ENCODE measurements around the gene PTCH2.

PTCH2 gene

GRCh38 chr1:44808938-44809917 lies 33.8 kb downstream of the PTCH2 start:
- peak; percentile 79 for DNase-seq (ENCODE audit: extremely low spot score)
- ChIA-PET POLR2A (interaction anchor here (0.6 to 7.7 kb wide), 8 partner anchors 9 to 1322 kb away, joined by 3 to 120 read pairs (median 11); partner anchors contain the start of genes PLK3, RNU5D-1 and RPS8), CTCF (interaction anchor here (0.7 to 4.3 kb wide), 12 partner anchors 9 to 494 kb away, joined by 3 to 42 read pairs (median 8); partner anchors contain the start of genes PLK3 and RNU5D-1)
- no peak for TF ChIP-seq CTCF (IDR thresholded peaks at IDR 0.05; ENCODE audit: control extremely low read depth, extremely low read depth, low read depth, missing control alignments)

GRCh38 chr1:44808063-44808937 lies 34.8 kb downstream of the PTCH2 start, which contains the start of gene BTBD19:
Gene BTBD19 (plus strand): TSS chr1:44808523. CDS start chr1:44808821, 298 bp downstream.
- ChIA-PET CTCF (interaction anchor here (0.8 to 4.3 kb wide), 10 partner anchors 8 to 493 kb away, joined by 3 to 42 read pairs (median 15); partner anchors contain the start of genes HECTD3, PLK3, RNU5D-1 and UROD), POLR2A (interaction anchor here (0.6 to 7.7 kb wide), 7 partner anchors 8 to 1322 kb away, joined by 3 to 120 read pairs (median 12); partner anchors contain the start of genes PLK3, RNU5D-1 and RPS8)
- no peak for TF ChIP-seq CTCF (IDR thresholded peaks at IDR 0.05; ENCODE audit: control extremely low read depth, extremely low read depth, low read depth, missing control alignments)
- DNase-seq (ENCODE audit: extremely low spot score), result peak; percentile 65

GRCh38 chr1:44807364-44808062 lies 35.5 kb downstream of the PTCH2 start:
- CTCF ChIA-PET, result interaction anchor here (0.8 to 4.3 kb wide), 7 partner anchors 7 to 204 kb away, joined by 3 to 42 read pairs (median 21); partner anchors contain the start of genes HECTD3, PLK3, RNU5D-1 and UROD
- POLR2A ChIA-PET, result interaction anchor here (2.2 to 7.7 kb wide), 4 partner anchors 7 to 86 kb away, joined by 10 to 120 read pairs (median 34); partner anchors contain the start of genes PLK3 and RPS8
- no peak for TF ChIP-seq CTCF (IDR thresholded peaks at IDR 0.05; ENCODE audit: control extremely low read depth, extremely low read depth, low read depth, missing control alignments)
- DNase-seq (ENCODE audit: extremely low spot score), result peak; percentile 74

- CTCF ChIA-PET, result interaction anchor here (1.0 to 4.3 kb wide), 3 partner anchors 12 to 21 kb away, joined by 4 to 42 read pairs (median 25); no protein-coding TSS in a partner anchor
- POLR2A ChIA-PET, result interaction anchor here (1.1 to 7.7 kb wide), 3 partner anchors 13 to 85 kb away, joined by 4 to 120 read pairs (median 4); partner anchors contain the start of gene RPS8
- no peak for TF ChIP-seq CTCF (IDR thresholded peaks at IDR 0.05; ENCODE audit: control extremely low read depth, extremely low read depth, low read depth, missing control alignments)
- DNase-seq (ENCODE audit: extremely low spot score), result no peak
Observed at GRCh38 chr1:44806704-44807363, 36.2 kb downstream of the PTCH2 start, which contains the start of gene DYNLT4. Gene DYNLT4 (minus strand): TSS chr1:44807351. CDS start chr1:44806668, 683 bp downstream.

- no peak for DNase-seq (ENCODE audit: extremely low spot score)
- CTCF ChIA-PET, result interaction anchor here (1.0 to 4.3 kb wide), 5 partner anchors 12 to 77 kb away, joined by 3 to 42 read pairs (median 5); no protein-coding TSS in a partner anchor
- POLR2A ChIA-PET, result interaction anchor here (0.6 to 7.7 kb wide), 5 partner anchors 13 to 497 kb away, joined by 3 to 120 read pairs (median 4); partner anchors contain the start of gene RPS8
- TF ChIP-seq CTCF (IDR thresholded peaks at IDR 0.05; ENCODE audit: control extremely low read depth, extremely low read depth, low read depth, missing control alignments), result no peak
Observed at GRCh38 chr1:44806025-44806703, 36.9 kb downstream of the PTCH2 start.

Measured in GM10248 (cell line).